GM19463 (cell line): ENCODE results near the gene NDUFS8.

Source experiments
- ATAC-seq: cut with Tn5 transposase; IDR thresholded peaks from one replicate; pipeline ENCODE4 v1.9.1; 2021; ENCODE audit warnings: mild to moderate bottlenecking, moderate library complexity; ENCODE audit not compliant: unreplicated experiment

Gene NDUFS8

DNA sequence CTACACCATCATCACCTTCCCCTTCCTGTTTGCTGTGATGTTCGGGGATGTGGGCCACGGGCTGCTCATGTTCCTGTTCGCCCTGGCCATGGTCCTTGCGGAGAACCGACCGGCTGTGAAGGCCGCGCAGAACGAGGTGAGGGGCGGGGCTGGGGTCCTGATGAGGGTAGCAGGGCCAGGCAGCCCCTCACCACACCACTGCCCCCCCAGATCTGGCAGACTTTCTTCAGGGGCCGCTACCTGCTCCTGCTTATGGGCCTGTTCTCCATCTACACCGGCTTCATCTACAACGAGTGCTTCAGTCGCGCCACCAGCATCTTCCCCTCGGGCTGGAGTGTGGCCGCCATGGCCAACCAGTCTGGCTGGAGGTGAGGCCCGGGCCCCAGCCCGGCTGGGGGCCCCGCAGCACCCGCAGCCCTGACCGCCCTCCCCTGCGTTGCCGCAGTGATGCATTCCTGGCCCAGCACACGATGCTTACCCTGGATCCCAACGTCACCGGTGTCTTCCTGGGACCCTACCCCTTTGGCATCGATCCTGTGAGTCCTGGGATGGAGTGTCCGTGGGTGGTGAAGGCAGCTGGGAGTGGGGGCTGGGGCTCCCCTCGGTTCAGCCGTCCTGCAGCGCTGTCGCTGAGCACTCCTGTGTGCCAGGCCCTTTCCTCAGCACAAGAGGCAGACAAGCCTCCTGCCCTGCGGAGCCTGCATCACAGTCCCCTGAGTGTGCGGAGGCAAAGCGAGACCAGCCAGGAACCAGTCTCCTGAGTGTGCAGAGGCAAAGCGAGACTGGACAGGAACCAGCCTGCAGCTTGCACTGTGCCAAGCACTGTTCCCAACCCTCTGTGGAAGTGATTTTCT lies 17.2 kb downstream of the NDUFS8 start:
- no peak for ATAC-seq

DNA sequence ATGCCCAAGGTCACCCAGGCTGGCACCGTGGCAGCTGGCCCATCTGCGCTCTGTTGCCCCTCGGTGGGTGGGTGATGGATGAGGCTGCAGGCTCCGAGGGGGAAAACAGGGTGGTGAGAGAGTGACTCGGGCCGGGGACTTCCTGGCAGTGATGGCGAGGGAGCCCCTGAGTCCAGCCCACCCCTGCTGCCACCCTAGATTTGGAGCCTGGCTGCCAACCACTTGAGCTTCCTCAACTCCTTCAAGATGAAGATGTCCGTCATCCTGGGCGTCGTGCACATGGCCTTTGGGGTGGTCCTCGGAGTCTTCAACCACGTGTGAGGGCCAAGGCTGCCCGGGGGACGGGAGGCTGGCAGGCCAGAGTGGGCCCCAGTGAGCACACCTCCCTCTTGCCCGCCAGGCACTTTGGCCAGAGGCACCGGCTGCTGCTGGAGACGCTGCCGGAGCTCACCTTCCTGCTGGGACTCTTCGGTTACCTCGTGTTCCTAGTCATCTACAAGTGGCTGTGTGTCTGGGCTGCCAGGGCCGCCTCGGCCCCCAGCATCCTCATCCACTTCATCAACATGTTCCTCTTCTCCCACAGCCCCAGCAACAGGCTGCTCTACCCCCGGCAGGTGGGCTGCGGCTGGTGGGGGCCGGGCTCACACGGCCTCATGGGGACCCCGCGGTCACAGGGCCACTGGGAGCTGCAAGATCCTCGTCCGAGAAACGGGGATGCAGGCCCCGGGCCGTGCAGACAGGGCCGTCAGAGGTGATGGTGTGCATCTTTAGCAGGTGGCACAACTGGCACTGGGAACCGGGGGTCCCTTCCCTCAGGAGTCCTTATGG lies 18.4 kb downstream of the NDUFS8 start:
- no peak for ATAC-seq

DNA sequence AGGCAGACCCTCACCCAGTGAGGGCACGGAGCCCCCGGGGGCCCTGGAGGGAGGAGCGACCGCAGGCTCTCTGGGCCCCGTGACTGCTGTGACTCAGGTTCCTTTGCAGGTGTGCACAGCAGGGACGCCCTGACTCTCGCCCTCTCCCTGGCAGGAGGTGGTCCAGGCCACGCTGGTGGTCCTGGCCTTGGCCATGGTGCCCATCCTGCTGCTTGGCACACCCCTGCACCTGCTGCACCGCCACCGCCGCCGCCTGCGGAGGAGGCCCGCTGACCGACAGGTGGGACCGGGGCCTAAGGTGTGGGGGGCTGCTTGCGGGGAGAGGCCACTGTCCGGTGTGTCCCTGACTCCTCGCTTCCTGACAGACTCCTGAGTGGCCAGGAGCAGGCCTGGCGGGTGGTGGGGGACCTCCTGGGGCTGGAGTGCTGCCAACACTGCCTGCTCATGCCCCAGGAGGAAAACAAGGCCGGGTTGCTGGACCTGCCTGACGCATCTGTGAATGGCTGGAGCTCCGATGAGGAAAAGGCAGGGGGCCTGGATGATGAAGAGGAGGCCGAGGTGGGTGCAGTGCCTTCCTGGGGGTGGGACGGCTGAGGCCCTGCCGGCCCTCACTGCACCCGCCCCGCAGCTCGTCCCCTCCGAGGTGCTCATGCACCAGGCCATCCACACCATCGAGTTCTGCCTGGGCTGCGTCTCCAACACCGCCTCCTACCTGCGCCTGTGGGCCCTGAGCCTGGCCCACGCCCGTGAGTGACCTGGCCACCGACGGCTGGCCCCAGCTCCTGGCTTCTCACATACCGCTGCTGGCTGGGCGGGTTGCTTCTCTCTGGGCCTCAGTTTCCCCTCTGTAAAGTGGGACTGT lies 19.3 kb downstream of the NDUFS8 start:
- ATAC-seq, result no peak

DNA sequence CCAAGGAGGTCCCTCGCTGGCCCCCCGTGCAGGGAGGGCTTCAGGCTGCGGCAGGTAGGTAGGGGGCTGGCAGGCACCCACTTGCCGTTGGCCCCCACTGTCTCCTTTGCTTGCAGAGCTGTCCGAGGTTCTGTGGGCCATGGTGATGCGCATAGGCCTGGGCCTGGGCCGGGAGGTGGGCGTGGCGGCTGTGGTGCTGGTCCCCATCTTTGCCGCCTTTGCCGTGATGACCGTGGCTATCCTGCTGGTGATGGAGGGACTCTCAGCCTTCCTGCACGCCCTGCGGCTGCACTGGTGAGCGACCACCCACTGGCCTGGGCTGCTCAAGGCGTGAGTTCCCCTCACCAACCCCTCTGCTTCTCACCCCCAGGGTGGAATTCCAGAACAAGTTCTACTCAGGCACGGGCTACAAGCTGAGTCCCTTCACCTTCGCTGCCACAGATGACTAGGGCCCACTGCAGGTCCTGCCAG lies 19.9 kb downstream of the NDUFS8 start:
- ATAC-seq, result no peak

DNA sequence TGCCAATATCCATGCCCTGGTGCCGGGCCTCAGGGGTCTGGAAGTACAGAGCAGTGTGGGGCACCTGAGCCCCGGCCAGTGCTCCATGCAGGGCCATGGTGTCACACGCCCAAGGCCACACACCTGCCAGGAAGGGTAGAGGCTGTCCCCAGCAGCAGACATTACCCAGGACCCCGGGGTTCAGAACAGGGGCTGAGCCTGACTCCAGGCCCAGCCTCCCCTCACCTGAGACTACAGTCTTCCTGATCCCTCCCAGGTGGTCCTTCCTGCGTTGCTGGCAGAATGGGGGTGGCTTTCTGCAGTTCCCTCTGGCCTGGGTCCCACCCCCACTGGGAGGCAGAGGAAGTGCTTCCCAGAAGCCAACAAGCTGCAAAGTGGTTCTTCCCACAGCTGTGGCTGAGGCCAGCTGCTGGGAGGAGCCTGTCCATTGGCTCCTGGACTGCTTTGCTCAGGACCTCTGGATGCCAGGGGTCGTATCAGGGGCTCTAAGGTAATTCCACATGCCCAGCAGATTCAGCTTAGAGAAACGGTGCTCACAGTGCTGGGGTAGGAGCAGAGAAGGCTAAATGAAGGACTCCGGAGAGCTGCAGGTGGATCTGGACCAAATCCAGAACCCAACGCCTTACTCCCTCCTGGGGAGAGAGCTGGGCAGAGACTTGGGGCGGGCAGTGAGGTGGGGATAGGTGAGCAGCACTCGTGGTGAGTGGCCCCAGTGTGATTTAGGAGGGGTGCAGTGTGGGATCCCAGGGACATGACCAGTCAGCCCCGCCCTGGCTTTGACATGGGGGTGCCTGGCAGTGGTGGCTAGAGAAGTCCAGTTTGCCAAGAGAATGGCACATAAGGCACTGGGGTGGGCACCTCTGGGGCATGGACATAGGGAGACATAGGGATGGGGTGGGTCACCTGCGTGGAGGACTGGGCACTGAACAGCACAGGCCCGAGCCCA lies 21.0 kb downstream of the NDUFS8 start:
- ATAC-seq, result no peak

DNA sequence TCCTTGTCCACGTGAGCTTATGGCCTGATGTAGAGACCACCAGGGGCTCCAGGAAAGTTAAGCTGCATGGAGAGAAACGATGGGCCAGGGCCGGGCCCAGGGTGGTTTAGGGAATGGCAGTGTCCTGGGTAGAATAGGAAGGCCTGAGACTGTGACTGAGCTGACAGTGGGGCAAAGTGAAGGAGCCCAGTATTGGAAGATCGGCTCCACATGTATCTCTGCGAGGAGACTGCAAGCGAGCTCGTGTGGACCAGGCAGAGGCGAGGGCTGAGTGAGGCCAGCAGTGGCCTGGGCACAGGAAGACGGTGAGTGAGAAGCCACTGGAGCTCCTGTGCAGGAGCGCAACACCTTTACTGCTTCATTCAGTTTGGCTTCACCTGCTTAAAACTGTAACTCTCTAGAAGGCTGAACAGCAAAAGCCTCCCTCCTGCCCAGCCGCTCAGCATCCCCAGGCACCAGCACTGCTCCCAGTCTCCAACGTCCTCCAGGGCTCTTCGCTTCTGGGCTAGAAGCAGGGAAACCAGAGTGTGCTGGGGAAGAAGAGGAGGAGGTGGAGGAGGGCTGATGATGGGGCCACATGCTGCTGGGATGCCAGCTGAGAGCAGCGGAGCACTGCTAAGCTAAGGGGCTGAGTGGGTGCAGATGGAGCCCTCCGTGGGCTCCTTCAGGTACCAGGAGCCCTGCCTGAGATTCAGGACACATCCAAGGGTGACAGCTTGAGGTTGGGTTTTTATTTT lies 21.8 kb downstream of the NDUFS8 start:
- ATAC-seq, result no peak

DNA sequence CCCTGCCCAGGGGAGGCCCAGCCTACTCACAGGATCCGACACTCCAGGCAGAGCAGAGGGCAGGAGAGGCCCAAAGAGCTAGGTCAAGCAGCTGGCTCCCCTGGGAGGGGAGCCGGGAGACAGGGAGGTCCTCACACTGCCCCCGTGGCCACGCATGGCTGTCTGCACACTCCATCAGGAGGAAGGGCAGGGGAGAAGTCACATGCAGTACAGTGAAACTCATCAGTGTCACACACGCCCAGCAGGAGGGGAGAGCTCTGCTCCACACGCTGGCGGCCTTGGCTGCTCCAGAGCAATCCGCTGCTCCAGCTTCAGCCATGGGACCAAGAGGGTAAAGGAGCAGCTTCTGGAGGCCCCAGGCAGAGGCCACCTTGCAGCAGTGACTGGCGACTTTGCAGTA lies 22.6 kb downstream of the NDUFS8 start:
- ATAC-seq, result no peak

DNA sequence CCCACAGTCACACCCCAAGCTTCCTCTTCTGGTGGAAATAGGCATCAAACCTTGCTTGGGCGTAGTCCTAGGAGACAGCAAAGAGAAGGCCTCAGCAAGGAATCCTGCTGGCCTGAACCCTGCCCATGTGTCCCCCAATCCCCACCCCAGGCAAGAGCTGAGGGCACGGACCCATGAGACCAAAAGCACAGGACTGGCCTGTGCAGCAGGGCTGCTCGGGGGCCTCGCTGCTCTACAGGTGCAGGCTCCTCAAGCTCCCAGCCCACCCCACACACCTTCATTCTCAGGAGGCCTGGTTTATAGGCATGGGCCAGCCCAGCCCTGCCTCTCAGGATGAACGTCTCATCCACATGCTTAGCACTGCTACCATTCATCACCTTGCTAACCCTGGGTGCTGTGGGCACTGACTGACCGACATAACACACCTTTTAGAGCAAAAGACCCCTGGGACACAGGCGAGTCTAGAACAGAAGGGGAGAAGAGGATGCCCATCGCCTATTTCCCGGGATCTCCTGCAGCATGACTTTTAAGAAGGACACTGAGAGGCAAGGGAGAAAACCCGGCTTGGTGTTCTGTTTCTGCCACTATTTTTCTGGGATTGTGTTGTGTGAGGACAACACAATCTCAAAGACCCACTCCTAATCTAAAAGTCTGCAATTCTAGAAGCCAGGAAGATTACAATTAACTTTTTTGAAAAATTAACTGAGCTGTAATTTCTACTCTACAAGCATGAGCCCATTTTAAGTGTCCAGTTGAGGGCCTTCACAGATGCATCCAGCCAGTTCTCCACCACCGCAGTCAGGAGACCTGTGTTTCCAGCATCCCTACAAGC lies 23.7 kb downstream of the NDUFS8 start:
- ATAC-seq, result no peak

DNA sequence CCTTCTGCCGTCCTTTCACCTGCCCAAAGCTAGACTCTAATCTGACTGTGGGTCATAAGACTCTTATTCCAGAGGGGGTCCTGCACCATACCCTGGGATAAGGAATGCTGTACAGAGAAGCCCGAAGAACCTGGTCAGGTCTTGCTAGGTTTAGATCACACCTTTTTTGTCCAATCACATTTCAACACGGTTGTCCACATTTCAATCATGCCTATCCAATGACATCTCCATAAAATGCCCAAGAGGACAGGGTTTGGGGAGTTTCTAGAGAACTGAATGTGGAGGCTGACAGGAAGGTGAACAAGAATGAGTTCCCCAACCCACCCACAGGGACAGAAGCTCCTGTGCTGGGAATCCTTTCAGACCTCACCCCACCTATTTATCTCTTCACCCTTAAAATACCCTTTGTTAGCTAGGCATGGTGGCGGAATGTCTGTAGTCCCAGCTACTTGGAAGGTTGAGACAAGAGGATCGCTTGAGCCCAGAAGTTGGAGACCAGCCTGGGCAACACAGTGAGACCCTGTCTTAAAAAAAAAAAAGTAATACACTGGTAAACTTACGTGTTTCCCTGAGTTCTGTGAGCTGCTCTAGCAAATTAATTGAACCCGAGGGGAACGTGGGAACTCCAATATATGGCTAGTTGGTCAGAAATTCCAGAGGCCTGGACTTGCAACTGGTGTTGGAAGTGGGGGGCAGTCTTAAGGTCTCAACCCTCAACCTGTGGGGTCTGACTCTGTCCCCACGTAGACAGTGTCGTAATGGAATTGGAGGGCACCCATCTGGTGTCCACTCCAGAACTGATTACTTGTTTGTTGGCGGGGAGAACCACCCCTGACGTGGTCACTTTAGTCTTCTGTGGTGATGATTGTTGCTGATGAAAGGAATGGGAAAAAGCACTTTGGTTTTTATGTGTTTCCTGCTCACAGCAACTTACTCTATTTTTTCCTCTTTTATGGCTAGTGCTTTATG lies 26.1 kb downstream of the NDUFS8 start:
- no peak for ATAC-seq

DNA sequence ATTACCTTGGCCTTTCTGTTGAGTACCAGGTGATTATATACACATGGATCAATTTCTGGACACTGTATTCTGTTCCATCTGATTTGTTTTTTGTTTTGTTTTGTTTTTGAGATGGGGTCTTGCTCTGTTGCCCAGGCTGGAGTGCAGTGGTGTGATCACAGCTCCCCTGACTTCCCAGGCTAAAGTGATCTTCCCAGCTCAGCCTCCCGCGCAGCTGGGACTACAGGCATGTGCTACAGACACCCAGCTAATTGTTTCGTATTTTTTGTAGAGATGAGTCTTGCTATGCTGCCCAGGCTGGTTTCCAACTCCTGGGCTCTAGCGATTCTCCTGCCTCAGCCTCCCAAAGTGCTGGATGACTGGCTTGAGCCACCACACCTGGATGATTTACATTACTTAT lies 27.3 kb downstream of the NDUFS8 start:
- ATAC-seq, result no peak

DNA sequence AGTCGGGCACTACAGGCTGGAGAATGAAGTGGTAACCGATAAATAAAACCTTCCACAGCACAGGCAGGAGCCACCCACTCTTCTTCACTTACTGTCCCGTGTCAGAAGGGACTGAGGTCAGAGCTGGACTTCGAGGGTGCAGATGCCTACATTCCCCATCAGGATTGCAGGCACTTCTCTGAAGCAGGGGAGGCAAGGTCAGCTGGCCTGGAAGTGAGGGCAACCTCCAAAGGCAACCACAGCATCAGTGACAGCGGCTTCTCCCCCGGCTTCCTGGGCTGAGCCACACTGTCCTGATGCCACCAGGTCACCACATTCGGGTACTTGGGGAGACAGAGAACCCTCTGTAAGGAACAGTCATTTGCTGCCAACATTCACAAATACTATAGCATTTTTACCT lies 31.0 kb downstream of the NDUFS8 start:
- ATAC-seq, result no peak

DNA sequence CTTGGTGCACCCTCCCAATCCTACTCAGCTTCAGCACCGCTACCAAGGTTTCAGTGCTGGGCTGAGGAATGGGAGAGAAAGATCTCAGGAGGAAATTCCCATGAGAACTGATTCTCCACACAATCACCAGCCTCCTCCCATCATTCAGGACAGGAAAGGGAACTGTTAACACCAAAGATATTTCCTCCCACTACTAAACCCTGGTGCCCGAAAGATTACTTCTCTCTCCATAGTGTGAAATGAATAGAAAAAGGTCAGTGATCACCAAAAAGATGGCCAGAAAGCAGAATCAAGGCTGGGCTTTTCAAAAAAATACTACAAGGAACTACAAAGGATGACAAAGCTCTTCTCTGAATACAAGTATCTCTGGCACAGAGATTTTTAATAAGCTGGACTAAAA lies 34.4 kb downstream of the NDUFS8 start:
- no peak for ATAC-seq

DNA sequence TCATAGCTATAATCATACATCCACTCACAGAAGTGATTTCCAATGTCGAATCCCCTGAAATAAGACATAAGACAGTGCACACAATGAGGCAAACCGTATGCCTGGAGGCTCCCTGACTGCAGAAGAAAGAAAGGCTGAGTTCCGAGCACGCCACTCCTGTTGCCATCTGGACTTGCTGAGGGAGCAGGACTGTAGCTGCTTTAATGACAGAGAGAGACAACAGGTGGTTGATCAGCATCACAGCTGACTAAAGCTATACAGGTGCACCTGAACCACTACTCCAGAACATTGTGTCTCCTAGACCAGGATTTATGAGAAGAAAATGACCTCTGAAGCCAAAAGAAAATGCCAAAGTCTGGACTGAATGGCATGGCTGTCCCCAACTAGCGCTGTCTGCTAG lies 35.4 kb downstream of the NDUFS8 start:
- no peak for ATAC-seq

DNA sequence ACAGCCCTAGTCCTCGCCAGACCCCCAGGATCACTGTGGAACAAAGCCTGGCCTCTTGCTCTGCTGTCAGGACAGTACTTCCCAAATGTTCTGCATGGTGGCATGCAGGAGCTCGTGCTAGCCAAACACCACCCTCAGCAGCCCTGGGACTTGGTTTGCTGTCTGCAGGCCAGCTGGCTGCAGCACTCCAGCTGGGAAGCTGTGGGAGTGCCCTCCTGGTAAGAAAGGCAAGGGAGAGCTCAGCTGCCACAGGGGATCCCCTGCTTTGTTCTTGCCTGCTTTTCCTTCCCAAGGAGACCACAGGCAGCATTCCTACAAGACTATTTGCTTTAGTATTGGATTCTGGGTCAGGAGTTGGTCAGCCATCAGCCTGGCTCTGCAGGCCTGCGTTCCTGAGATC lies 36.3 kb downstream of the NDUFS8 start:
- ATAC-seq, result no peak

DNA sequence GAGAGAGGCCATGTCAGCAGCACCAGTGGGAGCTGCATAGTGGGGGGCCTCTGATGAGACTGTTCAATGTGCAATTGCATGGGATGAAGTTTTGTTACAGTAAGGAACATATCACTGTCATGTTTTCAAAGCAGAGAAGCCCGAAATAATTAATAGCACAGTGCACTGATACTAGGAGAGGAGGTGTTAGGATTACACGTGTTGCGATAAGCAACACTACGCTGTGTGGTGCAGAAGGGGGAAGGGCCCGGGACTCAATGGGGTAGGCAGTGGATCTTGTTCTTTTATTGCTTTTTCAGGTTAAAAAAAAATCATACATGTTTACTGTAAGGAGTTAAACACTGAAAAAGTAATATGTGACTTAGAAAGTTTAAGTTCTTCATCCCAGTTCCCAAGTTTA lies 37.5 kb downstream of the NDUFS8 start:
- ATAC-seq, result no peak

DNA sequence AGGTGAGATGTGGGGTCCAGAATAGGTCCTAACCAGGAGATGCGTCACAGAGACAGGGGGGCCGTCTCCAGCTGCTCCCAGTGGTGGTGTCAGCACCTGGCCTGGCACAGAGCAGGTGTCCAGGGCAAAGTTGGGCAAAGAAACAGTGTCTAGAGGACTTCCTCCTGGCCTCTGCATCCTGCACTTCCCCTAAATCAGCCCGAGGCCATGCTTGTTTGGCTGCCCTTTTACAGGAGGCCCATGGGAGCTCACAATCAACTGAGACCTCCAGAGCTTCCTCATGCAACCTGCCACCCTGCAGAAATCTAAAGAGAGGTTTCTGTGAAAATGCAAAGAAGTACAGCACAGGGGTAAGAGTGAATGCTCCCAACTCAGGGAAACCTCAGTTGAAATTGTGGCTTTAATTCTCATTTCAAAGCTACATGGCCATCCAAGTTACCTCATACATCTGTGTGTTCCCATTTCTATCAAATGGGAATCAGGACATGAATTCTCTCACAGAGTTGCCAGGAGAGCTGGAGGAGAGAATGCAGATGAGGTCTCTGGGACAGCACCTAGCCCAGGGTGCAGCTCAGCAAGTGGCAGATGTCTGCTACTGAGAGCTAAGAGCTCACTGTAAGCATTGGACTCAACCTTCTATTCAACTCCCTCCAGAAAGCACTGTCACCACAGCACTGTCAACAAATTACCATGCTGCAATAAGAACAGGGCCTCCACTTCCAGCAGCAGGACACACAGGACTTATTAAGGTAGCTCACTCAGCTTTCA lies 41.0 kb downstream of the NDUFS8 start:
- ATAC-seq, result no peak
